Anterior cingulate cortex (tissue), 58 donors: ENCODE measurements around the gene SLC39A9.
A peak's percentile ranks its signal among the peaks of the same experiment; 100 is the strongest.
"Not testable (repeated sequence)": the region's sequence is repeated elsewhere in the genome, so short reads cannot be mapped to it uniquely, and the experiment has no call there.

Experiments used
- DNase-seq, 58 donors: peaks; one replicate each; lab custom pipeline; 2025; lab: John Stamatoyannopoulos, UW

The SLC39A9 gene

DNA sequence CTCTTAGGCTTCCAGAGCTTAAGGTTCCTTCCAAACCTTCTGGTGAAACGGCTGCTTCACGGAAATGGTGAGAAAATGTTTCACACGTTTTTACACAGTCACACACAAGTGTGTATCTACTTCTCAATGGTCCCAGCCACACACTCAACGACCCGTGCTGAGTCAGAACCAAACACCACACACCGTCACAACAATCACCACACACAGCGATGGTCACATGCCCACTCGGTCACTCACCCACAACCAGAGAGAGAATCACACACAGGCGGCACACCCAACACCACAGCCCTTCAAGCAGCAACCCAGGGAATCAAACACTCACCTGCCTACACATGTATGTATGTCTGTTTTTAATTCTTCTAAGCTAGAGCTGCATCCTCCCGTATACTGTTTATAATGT lies 73.4 kb downstream of the SLC39A9 start:
- DNase-seq = no peak

GRCh38 chr14:69473260-69473659 lies 74.8 kb downstream of the SLC39A9 start:
- no peak for DNase-seq

DNA sequence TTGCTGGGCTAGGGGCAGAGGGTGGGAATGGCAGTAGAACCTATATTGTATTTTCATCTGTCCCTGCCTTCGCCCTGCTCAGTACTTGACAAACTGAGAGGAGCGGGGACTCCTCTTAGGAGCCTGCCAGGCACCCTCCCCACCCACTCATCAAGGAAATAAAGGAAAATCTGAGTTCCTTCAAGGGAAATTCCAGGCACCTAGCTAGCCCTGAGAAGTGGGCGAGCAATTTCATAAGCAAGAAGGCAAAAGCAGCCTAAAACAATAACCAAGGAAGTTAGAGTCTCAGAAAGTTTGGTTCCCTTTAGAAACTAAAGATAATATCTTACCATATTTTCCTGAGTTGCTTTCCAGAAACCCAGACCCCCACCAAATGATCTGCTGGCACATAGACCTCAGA lies 75.5 kb downstream of the SLC39A9 start:
- DNase-seq = no peak

GRCh38 chr14:69475194-69475818 lies 76.8 kb downstream of the SLC39A9 start:
- no peak for DNase-seq

GRCh38 chr14:69476824-69477450 lies 78.4 kb downstream of the SLC39A9 start:
- DNase-seq = not testable (repeated sequence)

DNA sequence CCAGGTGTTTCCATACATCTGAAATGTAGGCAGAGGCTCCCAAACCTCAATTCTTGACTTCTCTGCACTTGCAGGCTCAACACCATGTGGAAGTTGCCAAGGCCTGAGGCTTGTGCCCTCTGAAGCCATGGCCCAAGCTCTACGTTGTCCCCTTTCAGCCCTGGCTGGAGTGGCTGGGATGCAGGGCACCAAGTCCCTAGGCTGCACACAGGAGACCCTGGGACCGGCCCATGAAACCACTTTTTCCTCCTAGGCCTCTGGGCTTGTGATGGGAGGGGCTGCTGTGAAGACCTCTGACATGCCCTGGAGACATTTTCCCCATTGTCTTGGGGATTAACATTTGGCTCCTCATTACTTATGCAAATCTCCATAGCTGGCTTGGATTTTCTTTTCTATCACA lies 79.6 kb downstream of the SLC39A9 start:
- DNase-seq = not testable (repeated sequence)

DNA sequence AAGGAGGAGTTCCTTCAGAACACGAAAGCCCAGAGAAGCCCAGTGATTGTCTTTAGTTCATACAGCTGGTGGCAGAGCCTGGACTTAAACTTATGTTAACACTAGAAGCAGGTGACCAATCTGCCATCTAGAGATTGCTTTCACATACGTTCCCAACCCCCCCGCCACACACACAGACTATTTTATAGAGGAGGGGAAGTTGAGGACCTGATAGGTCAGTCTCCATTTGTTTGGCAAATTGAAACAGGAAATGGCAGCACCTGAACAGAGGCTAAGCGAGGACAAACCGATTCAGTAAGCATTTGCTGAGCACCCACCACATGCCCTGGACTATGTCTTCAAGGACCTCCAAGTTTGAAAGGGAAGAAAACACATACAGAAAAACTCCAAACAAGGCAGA lies 81.2 kb downstream of the SLC39A9 start:
- no peak for DNase-seq

- DNase-seq = no peak
Observed at GRCh38 chr14:69480136-69480535, 81.6 kb downstream of the SLC39A9 start.

DNA sequence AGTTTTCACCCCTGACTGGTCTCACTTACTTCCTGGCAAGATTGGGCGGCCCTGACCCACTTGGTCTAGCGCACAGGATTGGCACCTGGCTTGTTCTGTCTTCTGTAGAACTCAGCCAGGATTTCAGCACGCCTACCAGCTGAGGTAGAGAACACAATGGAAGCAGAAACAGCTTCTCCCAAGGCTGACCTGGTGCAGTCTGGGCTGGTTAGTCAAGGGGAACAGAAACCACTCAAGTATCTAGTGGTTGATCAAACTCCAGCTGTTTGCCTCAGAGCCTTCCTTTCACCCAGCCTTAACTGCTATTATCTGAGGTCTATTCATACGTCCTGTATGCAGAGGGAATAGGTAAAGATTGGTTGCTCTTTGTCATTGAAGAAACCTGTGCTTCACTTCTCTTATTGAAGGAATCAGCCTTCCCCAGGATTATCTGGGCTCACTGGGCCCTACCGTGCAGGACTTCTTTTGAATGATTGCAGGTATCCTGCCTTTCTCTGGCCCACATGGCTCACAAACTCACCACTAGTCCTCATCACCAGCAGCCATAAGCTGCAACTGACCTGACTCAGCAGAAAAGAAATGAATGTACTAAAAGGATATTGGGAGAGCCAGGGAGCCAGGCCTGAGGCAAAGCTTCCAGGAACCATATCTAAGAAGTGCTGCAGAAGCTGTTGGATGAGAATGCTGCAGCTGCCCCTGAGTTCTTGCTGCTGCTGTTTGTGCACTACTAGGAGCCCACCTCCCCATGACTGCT lies 83.5 kb downstream of the SLC39A9 start:
- DNase-seq = no peak

- DNase-seq = peak in 5 of 58 donors; percentile 2 to 25 (median 13)
Observed at GRCh38 chr14:69483765-69484443, 85.4 kb downstream of the SLC39A9 start.

DNA sequence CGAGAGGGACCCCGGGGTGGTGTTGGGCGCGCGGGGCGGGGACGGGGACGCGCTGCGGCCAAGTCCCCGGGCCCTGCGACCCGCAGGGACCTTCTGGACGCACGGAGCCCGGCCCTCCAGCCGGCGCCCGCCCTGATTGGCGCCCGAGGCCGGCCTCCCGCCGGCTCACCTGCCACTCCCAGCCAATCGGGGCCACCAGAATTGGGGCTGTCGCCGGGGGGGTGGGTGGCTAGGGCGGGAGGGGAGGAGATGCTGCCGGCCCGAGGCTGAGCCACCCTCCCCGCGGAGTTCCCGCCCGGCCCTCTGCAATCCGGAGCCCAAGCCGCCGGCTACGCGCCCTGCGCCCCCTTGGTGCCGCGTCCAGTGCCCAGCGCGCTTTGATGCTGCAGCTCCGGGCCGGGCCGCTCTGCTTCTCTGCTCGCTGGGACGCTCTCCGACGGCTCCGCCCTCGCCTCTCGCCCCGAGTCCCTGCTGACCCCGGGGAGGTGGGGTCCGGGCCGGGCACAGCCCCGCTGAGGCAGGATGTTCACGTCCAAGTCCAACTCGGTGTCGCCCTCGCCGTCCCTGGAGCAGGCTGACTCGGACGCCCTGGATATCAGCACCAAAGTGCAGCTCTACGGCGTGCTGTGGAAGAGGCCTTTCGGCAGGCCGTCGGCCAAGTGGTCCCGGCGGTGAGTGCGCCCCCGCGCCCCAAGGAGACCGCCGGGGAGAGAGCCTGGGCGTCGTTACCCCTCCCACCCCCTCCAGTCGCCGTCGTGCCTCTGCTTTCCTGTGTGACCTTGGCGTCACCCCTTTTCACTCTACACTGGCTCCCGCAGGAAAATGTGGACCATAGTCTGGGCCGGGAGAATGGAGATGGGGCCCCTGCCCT lies 86.2 kb downstream of the SLC39A9 start, which contains the start of gene PLEKHD1:
TSS of gene PLEKHD1 (plus strand) at position 285 of the 871 bp plus-strand sequence. CDS start at position 523, 238 bp downstream.
- peak in 5 of 58 donors; percentile 6 to 44 (median 21) for DNase-seq

DNA sequence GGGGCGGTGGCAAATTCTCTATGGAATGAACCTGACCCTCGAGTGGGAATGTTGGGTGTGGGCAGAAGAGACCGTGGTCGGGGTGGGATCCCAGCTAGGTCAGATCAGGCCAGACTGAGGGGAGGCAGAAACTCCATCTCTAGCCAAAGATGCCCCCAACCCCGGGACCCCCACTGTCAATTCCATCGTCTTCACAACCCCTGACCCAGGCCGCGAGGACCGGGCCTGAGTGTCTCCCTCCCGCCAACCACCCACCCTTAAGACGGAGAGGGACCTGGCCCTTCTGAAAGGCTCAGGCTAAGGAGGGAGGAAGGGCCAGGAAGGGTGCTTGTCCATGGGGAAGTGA lies 86.8 kb downstream of the SLC39A9 start:
- no peak for DNase-seq

DNA sequence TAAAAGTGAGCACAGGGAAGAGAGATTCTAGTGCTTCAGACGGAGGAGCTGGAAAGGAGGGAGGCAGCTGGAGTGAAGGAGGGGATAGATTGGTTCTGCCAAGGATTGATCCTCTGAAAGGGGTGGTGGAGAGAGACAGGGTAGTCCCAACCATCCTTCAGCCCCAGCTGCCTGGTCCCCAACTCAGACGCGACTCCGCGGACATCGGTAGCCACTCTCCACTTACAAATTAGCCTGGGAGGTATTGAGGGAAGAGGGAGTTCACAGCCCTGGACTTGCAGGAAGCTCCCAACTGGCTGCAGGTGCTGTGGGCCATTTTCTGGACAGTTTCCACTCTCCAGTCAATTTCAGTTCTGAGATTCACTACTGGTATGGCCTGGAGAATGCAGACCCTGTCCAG lies 87.2 kb downstream of the SLC39A9 start:
- no peak for DNase-seq

- no peak for DNase-seq
Observed at GRCh38 chr14:69487226-69487625, 88.7 kb downstream of the SLC39A9 start.

- DNase-seq = no peak
Observed at GRCh38 chr14:69487771-69488170, 89.3 kb downstream of the SLC39A9 start.

GRCh38 chr14:69489495-69489894 lies 91.0 kb downstream of the SLC39A9 start:
- no peak for DNase-seq

DNA sequence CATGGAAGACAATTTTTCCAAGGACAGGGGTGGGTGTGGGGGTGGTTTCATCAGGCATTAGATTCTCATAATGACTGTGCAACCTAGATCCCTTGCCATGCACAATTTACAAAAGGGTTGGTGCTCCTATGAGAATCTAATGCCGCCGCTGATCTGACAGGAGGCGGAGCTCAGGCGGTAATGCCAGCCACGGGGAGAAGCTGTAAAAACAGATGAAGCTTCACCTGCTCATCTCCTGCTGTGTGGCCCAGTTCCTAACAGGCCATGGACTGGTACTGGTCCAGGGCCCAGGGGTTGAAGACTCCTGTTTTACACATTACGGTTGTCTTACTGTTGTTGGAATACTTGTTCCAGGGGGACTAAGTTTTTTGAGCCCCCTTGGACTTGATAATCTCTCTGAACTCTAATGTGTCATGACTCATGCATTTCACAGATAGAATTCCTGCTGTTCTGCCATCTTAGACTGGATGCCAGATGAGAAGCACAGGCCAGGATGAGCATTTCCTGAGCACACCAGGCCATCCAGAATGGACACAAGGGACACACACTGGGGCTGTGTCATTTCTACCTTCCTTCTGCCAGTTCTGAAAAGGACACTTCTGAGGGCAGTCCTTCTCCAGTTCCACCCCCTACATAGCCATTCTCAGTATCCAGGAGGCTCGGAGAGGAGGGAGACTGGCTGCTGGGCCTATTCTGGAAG lies 91.9 kb downstream of the SLC39A9 start:
- DNase-seq = no peak

DNA sequence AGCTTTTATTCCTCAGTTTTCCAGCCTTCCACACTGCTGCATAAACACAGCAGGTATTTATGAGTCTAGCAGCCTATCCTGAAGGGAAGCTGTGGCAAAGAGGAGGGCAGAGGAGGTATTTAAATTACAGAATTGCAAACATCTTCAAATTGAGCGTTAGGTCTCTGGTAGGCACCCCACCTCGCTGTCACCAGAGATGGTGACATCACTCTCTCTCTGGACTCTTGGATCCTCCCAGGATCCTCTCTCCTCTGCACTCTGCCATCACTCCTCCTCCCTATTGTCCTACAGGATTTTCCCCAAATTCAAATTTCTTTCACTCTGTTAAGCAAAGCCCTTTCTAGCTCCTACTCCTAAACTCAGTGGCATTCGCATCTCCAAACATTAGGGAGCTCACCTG lies 92.7 kb downstream of the SLC39A9 start:
- DNase-seq = no peak

DNA sequence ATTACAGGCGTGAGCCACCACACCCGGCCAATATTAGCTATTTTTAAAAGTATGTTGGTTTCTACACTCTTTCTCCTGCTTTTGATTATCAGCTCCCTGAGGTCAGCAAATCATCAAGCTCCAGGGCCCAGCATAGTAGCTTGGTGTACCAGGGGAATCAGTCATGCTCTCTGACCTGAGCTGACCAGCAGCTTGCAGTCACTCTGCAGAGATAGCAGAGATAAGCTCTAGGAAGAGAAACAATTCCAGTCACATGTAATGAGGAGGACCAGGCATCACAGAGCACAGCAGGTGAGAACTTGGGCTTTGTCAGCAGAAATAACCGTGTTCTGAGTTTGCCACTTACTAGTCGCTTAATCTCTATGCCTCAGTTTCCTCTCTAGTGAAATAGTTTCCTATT lies 94.5 kb downstream of the SLC39A9 start:
- no peak for DNase-seq

DNA sequence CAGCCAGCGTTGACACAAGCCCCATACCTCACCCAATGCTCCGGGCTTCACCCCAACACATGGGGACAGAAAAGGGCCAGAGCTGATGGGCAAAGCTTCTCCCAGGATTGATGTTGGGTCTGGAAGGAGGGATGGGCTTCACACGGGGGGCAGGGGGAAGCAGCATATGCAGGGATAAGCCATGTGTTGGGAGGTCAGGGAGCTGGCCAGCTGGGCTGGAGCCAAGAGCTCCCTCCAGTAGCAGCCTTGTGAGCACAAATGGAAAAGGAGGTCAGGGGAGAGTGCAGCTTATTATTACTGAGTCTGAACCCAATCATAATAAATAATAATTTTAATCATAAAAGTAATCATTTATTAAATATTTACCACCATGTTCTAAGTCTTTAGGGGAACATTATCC lies 95.3 kb downstream of the SLC39A9 start:
- no peak for DNase-seq
